SHP77 (cell line): ENCODE data around the gene MCM5.
"Not testable (repeated sequence)": the region's sequence is repeated elsewhere in the genome, so short reads cannot be mapped to it uniquely, and the experiment has no call there.

Experiments
- DNase-seq, 2 experiments: peaks; one replicate each; lab custom pipeline; 2025; lab: John Stamatoyannopoulos, UW

MCM5 gene

GRCh38 chr22:35452351-35452781, 52.4 kb downstream of the MCM5 start:
- DNase-seq = no peak

DNA sequence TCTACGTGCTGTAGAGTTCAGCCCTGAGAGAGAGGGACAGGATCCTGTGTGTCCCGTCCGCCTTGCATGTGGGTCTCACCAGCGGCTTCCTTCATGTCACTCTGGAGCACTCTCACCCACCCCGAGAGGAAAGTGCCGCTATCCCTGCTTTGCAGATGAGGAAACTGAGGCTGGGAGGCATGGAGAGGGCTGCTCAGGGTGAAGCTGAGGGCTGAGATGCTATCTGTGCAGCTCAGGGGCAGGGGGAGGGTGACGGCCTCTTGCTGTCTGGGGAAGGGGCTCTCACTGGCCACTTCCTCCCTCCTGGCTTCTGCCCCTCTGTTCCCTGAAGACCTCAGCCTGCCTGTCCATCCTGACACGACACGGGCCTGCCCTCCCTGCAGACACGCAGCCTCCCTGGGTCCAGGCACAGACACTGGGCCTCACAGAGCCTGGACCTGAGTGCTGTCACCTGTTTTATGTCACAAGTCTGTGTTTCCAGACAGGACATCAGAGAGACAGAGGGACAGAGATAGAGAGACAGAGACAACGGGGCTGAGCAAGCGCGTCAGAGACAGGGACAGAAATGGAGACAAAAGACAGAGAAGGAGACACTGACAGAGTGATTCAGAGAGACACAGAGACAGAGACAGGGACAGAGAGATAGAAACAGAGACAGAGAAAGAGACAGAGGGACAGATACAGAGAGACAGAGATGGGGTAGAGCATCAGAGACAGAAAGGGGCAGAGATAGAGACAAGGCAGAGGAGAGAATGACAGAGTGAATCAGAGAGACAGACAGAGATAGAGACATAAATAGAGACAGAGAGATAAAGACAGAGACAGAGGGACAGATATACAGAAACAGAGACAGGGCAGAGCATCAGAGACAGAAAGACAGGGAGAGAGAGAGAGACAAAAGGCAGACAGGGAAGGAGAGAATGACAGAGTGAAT, 53.1 kb downstream of the MCM5 start:
- DNase-seq = no peak

- DNase-seq = no peak
Measured at GRCh38 chr22:35454416-35455054, 54.6 kb downstream of the MCM5 start.

- DNase-seq = no peak
Measured at GRCh38 chr22:35455529-35455928, 55.6 kb downstream of the MCM5 start.

GRCh38 chr22:35456757-35457156, 56.8 kb downstream of the MCM5 start:
- DNase-seq = no peak

- no peak for DNase-seq
Measured at GRCh38 chr22:35457729-35458546, 58.0 kb downstream of the MCM5 start.

DNA sequence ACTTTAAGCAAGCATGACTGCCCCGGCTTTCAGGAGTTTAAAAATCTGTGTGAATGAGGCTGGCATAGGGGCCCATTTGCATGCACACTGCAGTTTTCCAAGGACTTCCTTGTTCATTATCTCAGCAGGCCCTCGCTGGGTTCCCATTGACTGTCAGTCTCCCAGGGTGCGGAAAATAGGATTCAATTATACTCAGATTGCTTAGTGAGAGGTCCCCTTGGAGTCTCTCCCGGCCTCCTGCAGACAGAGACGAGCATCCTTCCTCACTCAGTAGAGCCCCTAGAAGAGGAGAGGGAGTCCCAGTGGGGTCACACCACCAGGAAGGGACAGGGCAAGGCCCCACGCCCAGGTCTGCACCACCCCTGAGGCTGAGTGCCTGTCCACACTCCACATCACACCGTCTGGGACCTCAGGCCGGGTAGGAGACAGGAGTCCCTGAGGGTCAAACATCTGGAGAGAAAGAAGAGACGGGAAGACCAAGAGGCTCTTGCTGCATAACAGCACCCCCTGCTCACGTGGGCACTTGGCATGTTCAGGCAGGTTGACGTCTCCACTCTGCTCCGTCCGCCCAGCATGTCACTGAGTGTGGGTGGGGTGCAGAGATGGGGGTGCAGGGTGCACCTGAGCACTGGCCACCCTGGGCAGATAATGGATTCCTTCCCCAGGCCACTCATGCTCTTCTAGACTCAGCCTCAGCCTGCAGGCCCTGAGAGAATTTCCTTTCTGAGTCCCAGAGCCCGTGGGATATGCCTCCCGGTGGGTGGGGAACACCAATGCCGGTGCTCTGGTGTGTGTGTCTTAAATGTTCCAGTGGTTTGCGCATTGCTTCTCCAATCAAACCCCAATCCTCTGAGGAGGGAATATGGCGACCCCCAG, 58.8 kb downstream of the MCM5 start:
- no peak for DNase-seq

DNA sequence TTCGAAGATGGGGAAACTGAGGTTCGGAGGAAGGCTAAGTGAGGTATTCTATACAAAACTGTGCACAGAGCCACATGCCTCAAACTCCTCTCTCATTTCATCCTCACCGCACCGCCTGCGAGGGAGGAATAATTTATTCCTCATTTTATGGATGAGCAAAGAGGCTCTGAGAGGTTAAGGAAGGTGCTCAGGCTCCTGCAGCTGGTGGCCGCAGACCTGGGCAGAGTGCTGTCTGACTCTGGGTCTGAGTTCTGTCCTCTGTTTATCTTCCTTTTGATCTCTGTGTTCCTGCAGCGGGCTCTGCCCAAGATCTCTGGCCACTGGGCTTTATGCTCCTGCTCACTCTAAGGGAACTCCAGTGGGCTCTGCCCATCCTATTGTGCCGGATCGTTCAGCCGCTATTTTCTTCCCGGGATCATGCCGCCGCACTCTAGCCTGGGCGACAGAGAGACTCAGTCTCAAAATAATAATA, 59.5 kb downstream of the MCM5 start:
- no peak for DNase-seq

- not testable (repeated sequence) for DNase-seq
Measured at GRCh38 chr22:35459976-35460375, 60.0 kb downstream of the MCM5 start.

DNA sequence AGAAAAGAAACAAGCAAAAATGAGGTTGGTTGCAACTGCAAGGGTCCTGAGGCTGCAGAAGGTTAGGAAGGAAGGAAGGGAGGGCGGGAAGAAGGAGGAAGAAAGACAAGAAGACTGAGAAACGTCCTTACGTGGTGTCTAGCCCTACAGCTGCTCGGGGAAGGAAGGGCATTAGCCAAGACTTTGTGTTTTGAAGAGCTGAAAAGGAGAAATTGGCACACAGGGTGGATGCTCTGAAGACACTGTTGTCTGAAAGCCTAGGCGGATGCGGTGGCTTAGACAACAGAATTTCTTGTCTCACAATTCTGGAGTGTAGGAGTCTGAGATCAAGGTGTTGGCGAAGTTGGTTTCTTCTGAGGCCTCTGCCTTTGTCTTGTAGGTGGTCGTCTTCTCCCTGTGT, 60.7 kb downstream of the MCM5 start:
- DNase-seq = no peak

GRCh38 chr22:35462498-35463230, 62.7 kb downstream of the MCM5 start:
- DNase-seq = no peak

DNA sequence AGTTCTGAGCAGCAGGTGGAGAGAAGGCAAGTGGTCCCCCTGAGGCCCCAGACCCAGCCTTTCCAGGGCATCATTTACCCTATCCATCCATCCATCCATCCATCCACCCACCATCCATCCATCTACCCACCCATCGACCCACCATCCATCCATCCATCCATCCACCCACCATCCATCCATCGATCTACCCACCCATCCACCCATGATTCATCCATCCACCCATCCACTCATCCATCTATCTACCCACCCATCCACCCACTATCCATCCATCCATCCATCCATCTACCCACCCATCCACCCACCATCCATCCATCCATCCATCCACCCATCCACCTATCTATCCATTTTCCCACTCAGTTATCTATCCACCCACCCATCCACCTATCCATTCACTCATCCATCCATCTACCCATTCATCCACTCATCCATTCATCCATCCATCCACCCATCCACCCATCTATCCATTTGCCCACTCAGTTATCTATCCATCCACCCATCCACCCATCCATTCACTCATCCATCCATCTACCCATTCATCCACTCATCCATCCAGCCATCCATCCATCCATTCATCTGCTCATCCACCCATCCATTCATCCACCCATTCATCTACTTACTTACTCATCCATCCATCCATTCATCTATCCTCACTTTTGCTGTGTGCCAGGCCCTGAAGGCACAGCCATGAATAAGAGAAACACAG, 63.4 kb downstream of the MCM5 start:
- no peak for DNase-seq

DNA sequence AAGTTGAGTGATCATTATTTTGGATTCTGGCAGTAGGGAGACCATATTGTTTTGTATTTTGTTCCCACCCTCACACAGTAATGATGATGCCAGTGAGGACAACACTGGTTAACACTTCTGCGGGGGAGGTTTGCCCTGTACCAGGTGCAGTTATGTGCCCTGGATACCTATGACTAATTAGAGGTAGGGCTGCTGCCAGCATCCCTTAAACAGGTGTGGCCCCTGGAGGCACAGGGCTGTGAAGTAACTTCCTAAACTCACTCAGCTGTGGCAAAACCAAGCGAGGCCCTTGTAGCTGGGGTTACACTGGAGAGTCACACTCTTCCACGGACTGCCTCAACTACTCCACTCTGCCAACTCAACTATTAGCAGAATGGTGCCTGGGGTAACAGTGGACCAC, 64.5 kb downstream of the MCM5 start:
- no peak for DNase-seq

GRCh38 chr22:35465109-35465701, 65.3 kb downstream of the MCM5 start:
- DNase-seq = no peak

DNA sequence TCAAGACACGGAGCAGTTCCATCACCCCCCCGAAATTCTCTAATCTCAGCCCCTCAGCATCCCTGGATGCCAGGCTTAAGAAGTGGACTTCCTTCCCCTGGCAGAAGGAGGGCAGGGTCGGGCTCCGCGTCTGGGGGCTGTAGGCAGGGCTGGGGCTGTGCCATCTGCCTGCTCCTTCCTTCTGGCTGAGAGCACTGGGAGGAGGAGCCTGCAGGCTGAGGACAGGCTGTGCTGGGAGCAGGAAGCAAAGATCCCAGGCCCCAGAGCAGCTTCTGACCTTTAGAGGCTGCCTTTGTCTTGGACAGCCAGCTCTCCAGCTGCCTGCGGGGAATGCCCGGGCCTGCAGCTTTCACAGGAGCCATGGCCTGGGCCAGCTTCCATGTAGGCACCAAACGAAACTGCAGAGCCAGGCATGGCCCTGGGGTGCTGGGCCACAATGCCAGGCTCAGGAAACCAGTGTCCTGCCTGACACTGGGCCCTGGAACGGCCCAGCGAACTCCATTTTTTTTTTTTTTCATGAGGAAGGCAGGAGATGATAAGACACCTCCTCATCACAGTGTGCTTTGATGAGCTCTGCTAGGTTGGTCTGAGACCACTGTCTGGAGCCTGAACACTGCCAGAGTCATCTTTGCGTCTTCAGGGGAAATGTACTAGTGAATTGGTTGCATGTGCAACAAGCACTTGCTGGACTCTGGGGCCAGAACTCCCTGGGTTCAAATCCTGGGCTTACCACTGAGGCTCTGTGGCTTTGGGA, 67.9 kb downstream of the MCM5 start:
- DNase-seq = peak; percentile 75 to 80

- no peak for DNase-seq
Measured at GRCh38 chr22:35470903-35471321, 71.0 kb downstream of the MCM5 start.

DNA sequence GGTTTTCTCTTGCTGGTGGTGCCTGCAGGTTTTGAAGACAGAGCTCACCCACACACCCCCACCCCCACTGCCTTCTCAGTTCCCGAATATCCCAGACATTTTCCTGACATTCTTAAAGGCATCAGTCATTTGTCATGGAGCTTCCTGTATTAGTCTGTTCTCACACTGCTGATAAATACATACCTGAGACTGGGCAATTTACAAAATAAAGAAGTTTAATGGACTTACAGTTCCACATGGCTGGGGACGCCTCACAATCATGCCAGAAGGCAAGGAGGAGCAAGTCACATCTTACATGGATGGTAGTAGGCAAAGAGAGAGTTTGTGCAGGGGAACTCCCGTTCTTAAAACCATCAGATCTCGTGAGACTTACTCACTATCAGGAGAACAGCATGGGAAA, 71.6 kb downstream of the MCM5 start:
- not testable (repeated sequence) for DNase-seq

GRCh38 chr22:35472488-35472887, 72.5 kb downstream of the MCM5 start:
- no peak for DNase-seq

DNA sequence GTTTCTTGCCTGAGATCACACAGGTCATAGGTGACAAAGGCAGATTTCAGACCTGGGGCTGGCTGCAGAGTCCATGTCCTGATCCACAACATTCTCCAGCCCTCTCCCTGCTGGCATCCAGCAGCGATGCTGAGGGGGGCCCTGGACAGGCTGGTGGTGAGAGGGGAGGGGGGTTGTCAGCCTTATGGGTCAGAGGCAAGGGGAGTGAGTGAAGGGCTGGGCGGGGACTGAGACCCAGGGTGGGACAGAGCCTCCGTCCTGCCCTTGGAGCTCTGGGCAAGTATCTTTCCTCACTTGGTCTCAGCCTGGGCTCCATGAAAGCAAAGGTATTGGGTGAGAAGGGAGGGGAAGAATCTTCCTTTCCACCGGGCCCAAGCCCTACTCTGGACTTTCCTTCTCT, 74.0 kb downstream of the MCM5 start:
- DNase-seq = no peak
